ENCODE measurements around the gene HDAC11. TPM values are rescaled to one million over a fixed set of nuclear protein-coding genes. Genes with fewer than 3 reads are reported as not detected.
"Not testable (repeated sequence)": the region's sequence is repeated elsewhere in the genome, so short reads cannot be mapped to it uniquely, and the experiment has no call there.

The HDAC11 gene
- total RNA-seq, 1 experiment from 2014 or later = 12.0 TPM

GRCh38 chr3:13483988-13484695, 4.0 kb downstream of the HDAC11 start (continued):
- TF ChIP-seq ETV6 (CRISPR knock-in tag; IDR thresholded peaks at IDR 0.05) = no peak

GRCh38 chr3:13484851-13485590, 4.9 kb downstream of the HDAC11 start:
- Mint-ChIP-seq H3K9me3 (no peaks in the 10 kb centered on the region), H3K4me1 (peaks cover 17% of the 10 kb centered on the region), H3K27me3 (ENCODE audit: low read depth) (peaks cover 10% of the 10 kb centered on the region), H3K27ac (no peak overlapping the region; the same call in 1 of the 2 replicates), H3K4me3 (no peak overlapping the region), H3K36me3 (no peaks in the 10 kb centered on the region)
- TF ChIP-seq NFYB (CRISPR knock-in tag; conservative IDR thresholded peaks at IDR 0.05; ENCODE audit: low read depth) = no peak
- no peak for TF ChIP-seq ZNF121 (CRISPR knock-in tag; IDR thresholded peaks at IDR 0.05)
- no peak for TF ChIP-seq HMGA2 (CRISPR knock-in tag; IDR thresholded peaks at IDR 0.05)
- TF ChIP-seq ETV6 (CRISPR knock-in tag; IDR thresholded peaks at IDR 0.05) = no peak
- no peak for TF ChIP-seq ESRRA (CRISPR knock-in tag; IDR thresholded peaks at IDR 0.05; ENCODE audit: borderline replicate concordance)
- TF ChIP-seq ATF2 (CRISPR knock-in tag; IDR thresholded peaks at IDR 0.05; ENCODE audit: borderline replicate concordance, low read depth) = no peak
- TF ChIP-seq ARID4B (CRISPR knock-in tag; IDR thresholded peaks at IDR 0.05; ENCODE audit: borderline replicate concordance) = no peak
- no peak for TF ChIP-seq ZBTB21 (CRISPR knock-in tag; IDR thresholded peaks at IDR 0.05; ENCODE audit: borderline replicate concordance)
- no peak for TF ChIP-seq USF2 (CRISPR knock-in tag; IDR thresholded peaks at IDR 0.05)
- TF ChIP-seq KAT7 (CRISPR knock-in tag; IDR thresholded peaks at IDR 0.05; ENCODE audit: borderline replicate concordance) = no peak
- no peak for TF ChIP-seq TEAD1 (CRISPR knock-in tag; IDR thresholded peaks at IDR 0.05)
- TF ChIP-seq MYBL2 (CRISPR knock-in tag; IDR thresholded peaks at IDR 0.05) = no peak
- no peak for TF ChIP-seq HMGXB4 (CRISPR knock-in tag; IDR thresholded peaks at IDR 0.05)
- TF ChIP-seq IRF1 (CRISPR knock-in tag; IDR thresholded peaks at IDR 0.05) = no peak
- DNase-seq (ENCODE audit: low spot score) (peak; percentile 12), ATAC-seq (no peak)
- ChIA-PET POLR2A (interaction anchor here (0.6 kb wide), 1 partner anchor 156 kb away, joined by 4 read pairs; no protein-coding TSS in a partner anchor), CTCF (interaction anchor here (0.5 to 6.6 kb wide), 9 partner anchors 8 to 393 kb away, joined by 3 to 31 read pairs (median 4); no protein-coding TSS in a partner anchor)

GRCh38 chr3:13485630-13486562, 5.8 kb downstream of the HDAC11 start:
- H3K9me3 Mint-ChIP-seq; H3K27ac Mint-ChIP-seq; H3K4me3 Mint-ChIP-seq; DNase-seq (ENCODE audit: low spot score); ATAC-seq; H3K36me3 Mint-ChIP-seq; H3K27me3 Mint-ChIP-seq (ENCODE audit: low read depth): not testable (repeated sequence)
- POLR2A ChIA-PET = interaction anchor here (0.7 kb wide), 1 partner anchor 665 kb away, joined by 6 read pairs; no protein-coding TSS in a partner anchor
- H3K4me1 Mint-ChIP-seq = peaks cover 15% of the 10 kb centered on the region
- CTCF ChIA-PET = interaction anchor here (0.7 to 6.6 kb wide), 5 partner anchors 8 to 163 kb away, joined by 4 to 31 read pairs (median 13); no protein-coding TSS in a partner anchor
